A549 (cell line): ENCODE data around the gene ZFY. TPM values are rescaled to one million over a fixed set of nuclear protein-coding genes. Genes with fewer than 3 reads are reported as not detected.
A peak's percentile ranks its signal among the peaks of the same experiment; 100 is the strongest.

ENCODE experiments used
- ATAC-seq, 2 experiments: fragments of 200-7000 bp in 1 of 2; fragments of >200 bp in 1 of 2; cut with Nextera tagmentation in 1 of 2; cut with Tn5 transposase in 1 of 2; 3 replicates each; pipeline versions ENCODE4 v1.8.0 to v1.9.1; 2018 to 2020; ENCODE audit warnings: mild to moderate bottlenecking in 1 of 2, moderate library complexity in 1 of 2
- CTCF ChIA-PET: fragments of 300-600 bp; sonication (Branson Sonifier 250); formaldehyde crosslinking; extraction: SDS; loops from one replicate; lab custom pipeline; 2021; ENCODE audit warnings: antibody characterized with exemption, inconsistent platforms; lab: Yijun Ruan, JAX
- POLR2A ChIA-PET: fragments of 350-600 bp; formaldehyde crosslinking; extraction: SDS; loops from one replicate; lab custom pipeline; 2021; ENCODE audit warnings: antibody characterized with exemption, inconsistent platforms; lab: Yijun Ruan, JAX
- DNase-seq, 2 experiments: peaks; one replicate each; pipeline versions ENCODE4 v3.0.0 to v3.0.0-alpha.2; 2011 to 2016; ENCODE audit warnings: low read depth in 1 of 2, low spot score in 1 of 2
- FAIRE-seq: peaks from 2 replicates; lab custom pipeline; 2011; peaks lifted over from hg19 to GRCh38; lab: Jason Lieb, UNC
- H3K27ac ChIP-seq, 2 experiments: fragments of >200 bp; sonication (Bioruptor Twin); formaldehyde crosslinking; 3 replicates each; pipeline ENCODE4 v1.5.1; 2016 to 2017
- H3K4me1 ChIP-seq: fragments of >200 bp; sonication (Bioruptor Twin); formaldehyde crosslinking; 3 replicates; pipeline ENCODE4 v1.6.1; 2016
- H3K4me2 ChIP-seq: fragments of >200 bp; sonication (Bioruptor Twin); formaldehyde crosslinking; 3 replicates; pipeline ENCODE4 v1.6.1; 2016
- H3K4me3 ChIP-seq: fragments of >200 bp; sonication (Bioruptor Twin); formaldehyde crosslinking; 3 replicates; pipeline ENCODE4 v1.5.1; 2016
- H3K9me3 ChIP-seq: fragments of >200 bp; sonication (Bioruptor Twin); formaldehyde crosslinking; 3 replicates; pipeline ENCODE4 v1.6.1; 2016
- ATOH8 ChIP-seq: fragments of 250-450 bp; sonication (Bioruptor Pico); IDR thresholded peaks from 2 replicates; pipeline ENCODE4 v1.5.0; 2020; ENCODE audit warnings: low read depth, mild to moderate bottlenecking, moderate library complexity
- CBX8 ChIP-seq: fragments of 200-600 bp; sonication (generic); IDR thresholded peaks from 2 replicates; pipeline ENCODE4 v1.6.1; 2016
- CTCF ChIP-seq: fragments of >200 bp; sonication (Bioruptor Twin); formaldehyde crosslinking; IDR thresholded peaks from 3 replicates; pipeline ENCODE4 v1.5.1; 2016
- E2F6 ChIP-seq: IDR thresholded peaks from 2 replicates; pipeline ENCODE4 v1.6.1; 2012; ENCODE audit warnings: low read depth, borderline replicate concordance
- EHMT2 ChIP-seq: fragments of 200-600 bp; sonication (generic); IDR thresholded peaks from 2 replicates; pipeline ENCODE4 v1.6.1; 2016; ENCODE audit warnings: antibody characterized with exemption, low read depth, mild to moderate bottlenecking, moderate library complexity
- EP300 ChIP-seq, 2 experiments: fragments of >200 bp; sonication (Bioruptor Twin); formaldehyde crosslinking; IDR thresholded peaks; 2 replicates in 1 of 2; 3 replicates in 1 of 2; pipeline ENCODE4 v1.6.1; 2016 to 2017
- FOXS1 ChIP-seq: fragments of 250-450 bp; sonication (Bioruptor Pico); IDR thresholded peaks from 2 replicates; pipeline ENCODE4 v1.5.0; 2020; ENCODE audit warnings: mild to moderate bottlenecking, moderate library complexity
- HDAC2 ChIP-seq: fragments of 200-600 bp; sonication (generic); IDR thresholded peaks from 2 replicates; pipeline ENCODE4 v1.6.1; 2016
- HMGXB4 ChIP-seq: fragments of 250-450 bp; sonication (Bioruptor Pico); IDR thresholded peaks from 2 replicates; pipeline ENCODE4 v1.5.0; 2021; ENCODE audit warnings: mild to moderate bottlenecking, moderate library complexity, borderline replicate concordance
- KDM1A ChIP-seq: fragments of 200-600 bp; sonication (generic); IDR thresholded peaks from 2 replicates; pipeline ENCODE4 v1.6.1; 2016; ENCODE audit warnings: low read depth, mild to moderate bottlenecking
- KDM5A ChIP-seq: fragments of 200-600 bp; sonication (generic); IDR thresholded peaks from 2 replicates; pipeline ENCODE4 v1.6.1; 2016; ENCODE audit warnings: antibody characterized with exemption, mild to moderate bottlenecking
- NFE2L2 ChIP-seq: fragments of 150-350 bp; conservative IDR thresholded peaks from 2 replicates; pipeline ENCODE4 v1.6.1; 2014; ENCODE audit warnings: low read length
- NPAS2 ChIP-seq: fragments of 250-450 bp; sonication (Bioruptor Pico); IDR thresholded peaks from 2 replicates; pipeline ENCODE4 v1.8.0; 2022; ENCODE audit warnings: mild to moderate bottlenecking, moderate library complexity, borderline replicate concordance
- PBX3 ChIP-seq: IDR thresholded peaks from 2 replicates; pipeline ENCODE4 v1.6.1; 2012
- RAD21 ChIP-seq, 2 experiments: fragments of >200 bp in 1 of 2; sonication (Bioruptor Twin) in 1 of 2; formaldehyde crosslinking in 1 of 2; IDR thresholded peaks in 1 of 2; conservative IDR thresholded peaks in 1 of 2; 2 replicates in 1 of 2; 3 replicates in 1 of 2; pipeline ENCODE4 v1.6.1; 2012 to 2018; ENCODE audit warnings: inconsistent platforms in 1 of 2
- REST ChIP-seq: fragments of 200-600 bp; sonication (generic); IDR thresholded peaks from 2 replicates; pipeline ENCODE4 v1.6.1; 2016; ENCODE audit warnings: antibody characterized with exemption, mild to moderate bottlenecking, moderate library complexity
- RFX5 ChIP-seq: fragments of 450-650 bp; IDR thresholded peaks from 2 replicates; pipeline ENCODE4 v1.7.1; 2014; ENCODE audit warnings: antibody characterized with exemption, mild to moderate bottlenecking, moderate library complexity
- SREBF2 ChIP-seq: fragments of 450-650 bp; IDR thresholded peaks from 2 replicates; pipeline ENCODE4 v1.6.1; 2014; ENCODE audit warnings: mild to moderate bottlenecking, moderate library complexity
- USF2 ChIP-seq: fragments of 450-650 bp; IDR thresholded peaks from 2 replicates; pipeline ENCODE4 v1.6.1; 2014; ENCODE audit warnings: antibody characterized with exemption
- ZFP36 ChIP-seq: fragments of 450-650 bp; IDR thresholded peaks from 2 replicates; pipeline ENCODE4 v1.6.1; 2014; ENCODE audit warnings: borderline replicate concordance; ENCODE audit not compliant: partially characterized antibody
- WGBS: methylation state at CpG from one replicate; pipeline ENCODE4 v1.1.6; 2017; ENCODE audit errors: missing lambda C conversion rate; 5-methylcytosine and 5-hydroxymethylcytosine counted together
- polyA plus RNA-seq, 4 experiments: library from polyadenylated mRNA; depleted of rRNA in 3 of 4; stranded (reverse); fragments of >200 nt; fragmentation: RNase III in 1 of 4; extraction: RNeasy Plus Mini Kit Qiagen cat#74134 plus additional on column Dnase treatment in 1 of 4; gene quantifications; 2 replicates in 3 of 4; 3 replicates in 1 of 4; pipeline ENCODE4 v1.2.3, GENCODE V29; 2011 to 2017

ZFY gene
- polyA plus RNA-seq, 2 of the 4 experiments (the other 2 are of a cell fraction), result 3.0 to 11.3 TPM

GRCh38 chrY:2887955-2888354 lies 47.2 kb upstream of the ZFY start:
- no peak for FAIRE-seq
- H3K4me2 ChIP-seq, result no peak overlapping the region

More at GRCh38 chrY:2887955-2888354, 47.2 kb upstream of the ZFY start:
- CTCF ChIA-PET, result no interaction called here
- Histone ChIP-seq H3K9me3 (no peaks in the 10 kb centered on the region), H3K27ac (no peak overlapping the region), H3K4me3 (no peak overlapping the region), H3K4me1 (no peaks in the 10 kb centered on the region)
- TF ChIP-seq HDAC2 (no peak), FOXS1 (no peak), E2F6 (no peak), ZFP36 (no peak), KDM5A (no peak), SREBF2 (no peak), PBX3 (no peak), KDM1A (no peak), NFE2L2 (no peak), USF2 (no peak), HMGXB4 (CRISPR knock-in tag) (no peak), NPAS2 (CRISPR knock-in tag) (no peak), RAD21 (conservative IDR thresholded peaks at IDR 0.05 in 1 of 2, IDR thresholded peaks at IDR 0.05 in 1 of 2) (no peak), REST (no peak), CBX8 (no peak), CTCF (no peak), EHMT2 (no peak), RFX5 (no peak), ATOH8 (CRISPR knock-in tag) (no peak), EP300 (IDR thresholded peaks at IDR 0.05) (no peak)
- ATAC-seq (peak; percentile 59), DNase-seq (peak in 1 of 2 experiments; percentile 9)
- POLR2A ChIA-PET, result no interaction called here
- 65% methylated on average over 3 of the region's 3 CpGs for WGBS
